PC-9 (cell line): Measurements from ENCODE around the gene ZPBP2. TPM values are rescaled to one million over a fixed set of nuclear protein-coding genes. Genes with fewer than 3 reads are reported as not detected.

Experiments used
- BruUV-seq: library from RNA; stranded (reverse); fragments of 400-500 nt; replicated peaks from 2 replicates; lab custom pipeline; 2021; lab: Mats Ljungman, UMichigan
- CTCF ChIA-PET: fragments of 300-600 bp; sonication (Branson Sonifier 250); formaldehyde crosslinking; loops from one replicate; lab custom pipeline; 2022; ENCODE audit warnings: antibody characterized with exemption; lab: Charles Lee
- POLR2A ChIA-PET: fragments of 300-600 bp; sonication (Branson Sonifier 250); formaldehyde crosslinking; loops from one replicate; lab custom pipeline; 2022; ENCODE audit warnings: antibody characterized with exemption; ENCODE audit not compliant: unreplicated experiment; lab: Charles Lee
- DNase-seq, 2 experiments: peaks; one replicate each; pipeline versions ENCODE4 v3.0.0 to v3.0.0-alpha.2; 2015 to 2022; ENCODE audit warnings: mixed read lengths in 1 of 2
- H2AFZ ChIP-seq: fragments of 200-600 bp; sonication (generic); 2 replicates; pipeline ENCODE4 v1.8.1; 2017; ENCODE audit warnings: antibody characterized with exemption
- H3F3A ChIP-seq: fragments of 200-600 bp; sonication (generic); 2 replicates; pipeline ENCODE4 v1.8.1; 2017; ENCODE audit warnings: antibody characterized with exemption, mild to moderate bottlenecking, low read depth; ENCODE audit not compliant: insufficient read depth
- H3K27ac ChIP-seq: fragments of 200-600 bp; sonication (generic); 2 replicates; pipeline ENCODE4 v1.6.1; 2016; ENCODE audit warnings: mixed run types
- H3K27me3 ChIP-seq: fragments of 200-600 bp; sonication (generic); 2 replicates; pipeline ENCODE4 v1.6.1; 2016; ENCODE audit warnings: low read depth, mixed run types; ENCODE audit not compliant: insufficient read depth
- H3K36me3 ChIP-seq: fragments of 200-600 bp; sonication (generic); 2 replicates; pipeline ENCODE4 v1.6.1; 2016; ENCODE audit warnings: low read depth, mixed run types
- H3K4me1 ChIP-seq: fragments of 200-600 bp; sonication (generic); replicated peaks from 2 replicates; pipeline ENCODE4 v1.6.1; 2016; ENCODE audit warnings: mixed run types; ENCODE audit not compliant: insufficient read depth
- H3K4me2 ChIP-seq: fragments of 200-600 bp; sonication (generic); 2 replicates; pipeline ENCODE4 v1.6.1; 2017; ENCODE audit warnings: mixed run types
- H3K4me3 ChIP-seq: fragments of 200-600 bp; sonication (generic); 2 replicates; pipeline ENCODE4 v1.6.1; 2016; ENCODE audit warnings: mixed run types
- H3K79me2 ChIP-seq: fragments of 200-600 bp; sonication (generic); 2 replicates; pipeline ENCODE4 v1.6.1; 2017; ENCODE audit warnings: low read depth, mixed run types
- H3K9me2 ChIP-seq: fragments of 200-600 bp; sonication (generic); 2 replicates; pipeline ENCODE4 v1.8.1; 2017; ENCODE audit warnings: mild to moderate bottlenecking; ENCODE audit not compliant: insufficient read depth
- H3K9me3 ChIP-seq: fragments of 200-600 bp; sonication (generic); 2 replicates; pipeline ENCODE4 v1.8.1; 2016; ENCODE audit warnings: low read depth; ENCODE audit not compliant: insufficient read depth
- H4K20me1 ChIP-seq: fragments of 200-600 bp; sonication (generic); 2 replicates; pipeline ENCODE4 v1.8.1; 2017; ENCODE audit not compliant: insufficient read depth
- CTCF ChIP-seq: fragments of 200-600 bp; sonication (generic); conservative IDR thresholded peaks from 2 replicates; pipeline ENCODE4 v1.6.1; 2017; ENCODE audit warnings: mixed run types, antibody characterized with exemption, mild to moderate bottlenecking, moderate library complexity
- EZH2 ChIP-seq: fragments of 200-600 bp; sonication (generic); IDR thresholded peaks from 2 replicates; pipeline ENCODE4 v1.8.0; 2017; ENCODE audit warnings: antibody characterized with exemption, low read depth
- intact Hi-C: fragments of 100-400 bp; cut with micrococcal nuclease; formaldehyde crosslinking; loops from one replicate; pipeline ENCODE4 v1.10.0; 2022; ENCODE audit not compliant: unreplicated experiment
- total RNA-seq: library from RNA; stranded (reverse); gene quantifications from 2 replicates; pipeline ENCODE4 v1.2.3, GENCODE V29; 2021

The ZPBP2 gene
- total RNA-seq, 1 experiment from 2014 or later = not detected

GRCh38 chr17:39866013-39866730 lies 1.8 kb upstream of the ZPBP2 start:
- intact Hi-C loops = no loop called here
- H3K4me3 ChIP-seq = no peak overlapping the region
- H3K9me3 ChIP-seq = peaks cover 2% of the 10 kb centered on the region; the same call in 1 of the 2 replicates
- no TSS peak for BruUV-seq
- TF ChIP-seq CTCF (no peak), EZH2 (no peak)
- no peaks in the 10 kb centered on the region for H3K9me2 ChIP-seq
- peaks cover 4% of the 10 kb centered on the region; the same call in 1 of the 2 replicates for H3K4me1 ChIP-seq
- H3F3A ChIP-seq = no peaks in the 10 kb centered on the region
- POLR2A ChIA-PET = no interaction called here
- H3K36me3 ChIP-seq = no peaks in the 10 kb centered on the region
- peaks cover 27% of the 10 kb centered on the region for H3K27me3 ChIP-seq
- CTCF ChIA-PET = no interaction called here
- H2AFZ ChIP-seq = no peak overlapping the region
- H3K27ac ChIP-seq = no peak overlapping the region
- no peaks in the 10 kb centered on the region for H4K20me1 ChIP-seq
- H3K79me2 ChIP-seq = no peaks in the 10 kb centered on the region
- no peak overlapping the region for H3K4me2 ChIP-seq
- no peak for DNase-seq

- Histone ChIP-seq H3K9me3 (no peaks in the 10 kb centered on the region), H3K4me3 (no peak overlapping the region), H3K4me1 (peaks cover 4% of the 10 kb centered on the region; the same call in 1 of the 2 replicates), H3K27me3 (peaks cover 27% of the 10 kb centered on the region), H3F3A (no peaks in the 10 kb centered on the region; the same call in 1 of the 2 replicates), H4K20me1 (no peaks in the 10 kb centered on the region), H2AFZ (no peak overlapping the region), H3K36me3 (no peaks in the 10 kb centered on the region), H3K9me2 (no peaks in the 10 kb centered on the region), H3K79me2 (no peaks in the 10 kb centered on the region), H3K4me2 (no peak overlapping the region), H3K27ac (no peak overlapping the region)
- DNase-seq = no peak
- intact Hi-C loops = no loop called here
- TF ChIP-seq CTCF (no peak), EZH2 (no peak)
- no TSS peak for BruUV-seq
- CTCF ChIA-PET = interaction anchor here (0.5 kb wide), 1 partner anchor 815 kb away, joined by 4 read pairs; no protein-coding TSS in a partner anchor
- POLR2A ChIA-PET = no interaction called here
These were observed 720 bp upstream of the ZPBP2 start for GRCh38 chr17:39867084-39867879.

- Histone ChIP-seq H3K4me2 (no peak overlapping the region), H3K9me3 (no peaks in the 10 kb centered on the region), H3K79me2 (no peaks in the 10 kb centered on the region), H3K27me3 (peaks cover 22% of the 10 kb centered on the region), H4K20me1 (no peaks in the 10 kb centered on the region), H3K27ac (no peak overlapping the region), H3F3A (no peaks in the 10 kb centered on the region; the same call in 1 of the 2 replicates), H3K36me3 (no peaks in the 10 kb centered on the region), H3K9me2 (no peaks in the 10 kb centered on the region), H3K4me1 (peaks cover 4% of the 10 kb centered on the region; the same call in 1 of the 2 replicates), H3K4me3 (no peak overlapping the region), H2AFZ (no peak overlapping the region)
- ChIA-PET POLR2A (no interaction called here), CTCF (no interaction called here)
- intact Hi-C loops = no loop called here
- TF ChIP-seq EZH2 (no peak), CTCF (no peak)
- DNase-seq = no peak
- BruUV-seq = no TSS peak
These were observed 546 bp downstream of the ZPBP2 start for GRCh38 chr17:39868554-39868942.
